Measurements from ENCODE around the gene HNRNPC.
"Not testable (repeated sequence)": the region's sequence is repeated elsewhere in the genome, so short reads cannot be mapped to it uniquely, and the experiment has no call there.

- TF ChIP-seq CTCF (conservative IDR thresholded peaks at IDR 0.05; ENCODE audit: low read length); EZH2phosphoT487 (IDR thresholded peaks at IDR 0.05; ENCODE audit: borderline replicate concordance): not testable (repeated sequence)
These were observed 13.2 kb downstream of the HNRNPC start for GRCh38 chr14:21256102-21256447.

Data from Loucy (cell line).